NT2/D1 (cell line): Measurements from ENCODE around the gene SLX4IP.

Source experiments
- SUZ12 ChIP-seq: IDR thresholded peaks from 2 replicates; pipeline ENCODE4 v1.6.1; 2011; ENCODE audit not compliant: insufficient read length, insufficient read depth; ENCODE audit errors: extremely low read depth
- YY1 ChIP-seq: IDR thresholded peaks from 2 replicates; pipeline ENCODE4 v1.6.1; 2011; ENCODE audit not compliant: insufficient read length, insufficient read depth
- ZNF274 ChIP-seq: IDR thresholded peaks from 2 replicates; pipeline ENCODE4 v1.6.1; 2011; ENCODE audit warnings: mild to moderate bottlenecking, low read depth, low read length

- TF ChIP-seq YY1 (no peak), SUZ12 (no peak), ZNF274 (no peak)
Measured at GRCh38 chr20:10501402-10501801, 66.3 kb downstream of the SLX4IP start.
